ENCODE results near the gene GRK5. TPM values are rescaled to one million over a fixed set of nuclear protein-coding genes. Genes with fewer than 3 reads are reported as not detected.

GRK5 gene
- total and polyA plus RNA-seq, 7 donors, result 7.9 to 32.4 (median 19.8) TPM

GRCh38 chr10:119208553-119208940 is 1.2 kb downstream of the GRK5 start:
- peak overlapping the region; percentile 60 to 87 (median 69) for H3K4me3 ChIP-seq
- TF ChIP-seq EP300 (IDR thresholded peaks at IDR 0.05), result no peak
- TF ChIP-seq CTCF (IDR thresholded peaks at IDR 0.05), result no peak
- no peak for TF ChIP-seq POLR2A (IDR thresholded peaks at IDR 0.05)
- TF ChIP-seq POLR2AphosphoS5 (IDR thresholded peaks at IDR 0.05), result no peak
- no peaks in the 10 kb centered on the region for H3K27me3 ChIP-seq
- H3K36me3 ChIP-seq, result no peaks in the 10 kb centered on the region
- no peaks in the 10 kb centered on the region for H3K9me3 ChIP-seq
- peaks cover 0 to 62% (median 55%) of the 10 kb centered on the region in 4 donors for H3K4me1 ChIP-seq
- DNase-seq, result peak; percentile 2
- 11% methylated on average over 3 of the region's 3 CpGs for WGBS, 2 donors
- intact Hi-C loops (cut with DNase I), result loop anchor here (5.0 kb wide), 1 partner anchor 389 kb away; the partner anchor contains the start of gene TIAL1
- H3K27ac ChIP-seq, result peak overlapping the region; percentile 92 to 100 (median 98)

DNA sequence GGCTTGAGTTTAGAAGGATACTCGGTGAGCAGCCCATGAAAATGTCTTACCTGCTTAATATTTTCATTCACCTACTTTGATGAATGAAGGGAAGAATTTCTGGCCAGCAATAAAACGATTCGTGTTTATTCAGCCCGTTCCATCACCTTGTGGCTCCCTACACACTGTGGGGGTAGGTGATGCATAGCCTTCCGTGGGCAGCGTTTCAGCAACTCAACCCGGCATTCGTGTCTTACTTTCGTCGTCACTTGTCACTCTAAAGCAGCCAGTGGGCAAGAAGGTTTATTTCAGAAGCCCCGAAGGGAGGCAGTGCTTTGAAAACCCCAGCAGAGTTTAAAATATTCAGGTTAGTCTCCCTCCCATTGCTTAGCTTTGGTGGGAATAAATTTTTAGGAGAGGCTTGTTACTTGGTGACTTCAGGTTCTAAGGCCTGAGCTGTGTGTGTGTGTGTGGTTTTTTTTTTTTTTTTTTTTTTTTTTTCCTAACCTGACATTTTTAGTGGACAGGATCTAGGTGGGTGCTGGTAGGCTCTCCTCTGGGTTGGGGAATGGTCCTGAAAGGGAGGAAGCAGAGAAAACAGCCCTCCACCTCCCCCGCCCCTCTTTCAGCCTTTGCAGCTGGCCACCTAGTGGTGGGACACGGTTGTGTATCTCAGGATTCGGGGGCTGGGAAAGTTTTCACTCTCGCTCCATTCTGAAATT is 1.8 kb downstream of the GRK5 start:
- Histone ChIP-seq H3K4me3 (peak overlapping the region; percentile 60 to 87 (median 69)), H3K9me3 (no peaks in the 10 kb centered on the region), H3K4me1 (peaks cover 0 to 68% (median 60%) of the 10 kb centered on the region in 4 donors), H3K27ac (peak overlapping the region; percentile 92 to 100 (median 98)), H3K36me3 (no peaks in the 10 kb centered on the region), H3K27me3 (no peaks in the 10 kb centered on the region)
- WGBS, 2 donors, result 14 to 26% methylated on average over 15 of the region's 15 CpGs
- no peak for TF ChIP-seq EP300 (IDR thresholded peaks at IDR 0.05)
- no peak for TF ChIP-seq POLR2A (IDR thresholded peaks at IDR 0.05)
- TF ChIP-seq CTCF (IDR thresholded peaks at IDR 0.05), result peak in 3 of 4 experiments; percentile 75 to 88 (median 79)
- TF ChIP-seq POLR2AphosphoS5 (IDR thresholded peaks at IDR 0.05), result peak in 2 of 4 donors; percentile 7 to 15
- peak; percentile 86 for DNase-seq
- intact Hi-C loops (cut with DNase I), result loop anchor here (1.0 to 5.0 kb wide), 2 partner anchors 42 to 388 kb away; partner anchors contain the start of gene TIAL1

- H3K9me3 ChIP-seq, result no peaks in the 10 kb centered on the region
- H3K4me1 ChIP-seq, result peaks cover 0 to 72% (median 62%) of the 10 kb centered on the region in 4 donors
- H3K4me3 ChIP-seq, result peak overlapping the region; percentile 60 to 87 (median 69)
- no peak for DNase-seq
- no peaks in the 10 kb centered on the region for H3K27me3 ChIP-seq
- intact Hi-C loops (cut with DNase I), result loop anchor here (1.0 to 5.0 kb wide), 2 partner anchors 41 to 387 kb away; partner anchors contain the start of gene TIAL1
- no peak for TF ChIP-seq POLR2AphosphoS5 (IDR thresholded peaks at IDR 0.05)
- TF ChIP-seq POLR2A (IDR thresholded peaks at IDR 0.05), result no peak
- TF ChIP-seq CTCF (IDR thresholded peaks at IDR 0.05), result peak in 2 of 4 experiments; percentile 8 to 35
- peak overlapping the region; percentile 92 to 100 (median 98) for H3K27ac ChIP-seq
- WGBS, 2 donors, result 43 to 48% methylated on average over 9 of the region's 9 CpGs
- no peaks in the 10 kb centered on the region for H3K36me3 ChIP-seq
Observed at GRCh38 chr10:119209736-119210355, 2.5 kb downstream of the GRK5 start.

GRCh38 chr10:119210633-119211032 is 3.3 kb downstream of the GRK5 start:
- Histone ChIP-seq H3K9me3 (no peaks in the 10 kb centered on the region), H3K27me3 (no peaks in the 10 kb centered on the region), H3K36me3 (no peaks in the 10 kb centered on the region), H3K4me3 (no peak overlapping the region), H3K4me1 (peaks cover 0 to 75% (median 64%) of the 10 kb centered on the region in 4 donors), H3K27ac (peak overlapping the region; percentile 92 to 100 (median 98))
- TF ChIP-seq EP300 (IDR thresholded peaks at IDR 0.05) (no peak), POLR2A (IDR thresholded peaks at IDR 0.05) (no peak), POLR2AphosphoS5 (IDR thresholded peaks at IDR 0.05) (no peak), CTCF (IDR thresholded peaks at IDR 0.05) (no peak)
- intact Hi-C loops (cut with DNase I), result no loop called here
- no peak for DNase-seq
- WGBS, 2 donors, result 80 to 87% methylated on average over 2 of the region's 2 CpGs

Data from sigmoid colon (tissue), 7 donors.